Measurements from ENCODE around the gene FYN.

- TF ChIP-seq FOXA1 (IDR thresholded peaks at IDR 0.05) (no peak), FOXA1 (CRISPR knock-in tag; IDR thresholded peaks at IDR 0.05) (no peak), REPIN1 (CRISPR knock-in tag; IDR thresholded peaks at IDR 0.05; ENCODE audit: borderline replicate concordance, low read depth) (no peak), RNF2 (conservative IDR thresholded peaks at IDR 0.05; ENCODE audit: low read depth) (no peak), ZNF354B (CRISPR knock-in tag; IDR thresholded peaks at IDR 0.05) (no peak), SUZ12 (IDR thresholded peaks at IDR 0.05; ENCODE audit: low read depth, low read length) (no peak)
Observed at GRCh38 chr6:111819458-111819857, 53.8 kb downstream of the FYN start.

Measured in HepG2 (cell line).